ENCODE results near the gene COX8A. TPM values are rescaled to one million over a fixed set of nuclear protein-coding genes. Genes with fewer than 3 reads are reported as not detected.

Gene COX8A
- total RNA-seq, 4 donors from 2014 or later, result 317 to 650 (median 402) TPM

DNA sequence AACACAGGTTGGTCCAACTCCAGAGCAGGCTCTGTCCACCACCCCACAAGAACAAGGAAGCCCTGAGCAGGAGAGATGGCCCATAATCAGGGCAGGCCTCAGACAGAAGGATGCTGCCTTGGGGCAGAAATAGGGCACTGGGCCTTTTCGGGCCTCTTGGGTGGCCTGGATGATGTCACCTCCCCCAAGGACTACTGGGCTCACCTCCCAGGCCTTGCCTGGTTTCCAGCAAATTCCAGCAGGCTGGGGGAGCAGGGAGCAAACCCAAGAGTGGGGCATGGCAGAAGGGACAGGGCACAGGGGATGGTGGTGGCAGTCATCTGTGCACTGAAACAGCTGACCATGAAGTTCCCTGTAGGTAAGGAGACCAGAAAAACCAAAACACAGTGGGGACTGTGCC is 41.0 kb upstream of the COX8A start:
- H3K27me3 ChIP-seq, result no peaks in the 10 kb centered on the region
- WGBS, 2 donors (ENCODE audit: low coverage in 1 of 2), result no CpG with 5 or more reads among the region's 1 CpG
- no peaks in the 10 kb centered on the region for H3K36me3 ChIP-seq
- no peak for TF ChIP-seq EP300 (IDR thresholded peaks at IDR 0.05)
- TF ChIP-seq, protein P1, sequence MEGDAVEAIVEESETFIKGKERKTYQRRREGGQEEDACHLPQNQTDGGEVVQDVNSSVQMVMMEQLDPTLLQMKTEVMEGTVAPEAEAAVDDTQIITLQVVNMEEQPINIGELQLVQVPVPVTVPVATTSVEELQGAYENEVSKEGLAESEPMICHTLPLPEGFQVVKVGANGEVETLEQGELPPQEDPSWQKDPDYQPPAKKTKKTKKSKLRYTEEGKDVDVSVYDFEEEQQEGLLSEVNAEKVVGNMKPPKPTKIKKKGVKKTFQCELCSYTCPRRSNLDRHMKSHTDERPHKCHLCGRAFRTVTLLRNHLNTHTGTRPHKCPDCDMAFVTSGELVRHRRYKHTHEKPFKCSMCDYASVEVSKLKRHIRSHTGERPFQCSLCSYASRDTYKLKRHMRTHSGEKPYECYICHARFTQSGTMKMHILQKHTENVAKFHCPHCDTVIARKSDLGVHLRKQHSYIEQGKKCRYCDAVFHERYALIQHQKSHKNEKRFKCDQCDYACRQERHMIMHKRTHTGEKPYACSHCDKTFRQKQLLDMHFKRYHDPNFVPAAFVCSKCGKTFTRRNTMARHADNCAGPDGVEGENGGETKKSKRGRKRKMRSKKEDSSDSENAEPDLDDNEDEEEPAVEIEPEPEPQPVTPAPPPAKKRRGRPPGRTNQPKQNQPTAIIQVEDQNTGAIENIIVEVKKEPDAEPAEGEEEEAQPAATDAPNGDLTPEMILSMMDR (IDR thresholded peaks at IDR 0.05), result no peak
- no peak for TF ChIP-seq POLR2AphosphoS5 (IDR thresholded peaks at IDR 0.05)
- no peak for TF ChIP-seq POLR2A (IDR thresholded peaks at IDR 0.05)
- ATAC-seq, result no peak
- no peak overlapping the region for H3K27ac ChIP-seq
- H3K4me3 ChIP-seq, result no peak overlapping the region
- no peaks in the 10 kb centered on the region for H3K9me3 ChIP-seq
- peaks cover 0 to 8% (median 4%) of the 10 kb centered on the region in 3 donors for H3K4me1 ChIP-seq

DNA sequence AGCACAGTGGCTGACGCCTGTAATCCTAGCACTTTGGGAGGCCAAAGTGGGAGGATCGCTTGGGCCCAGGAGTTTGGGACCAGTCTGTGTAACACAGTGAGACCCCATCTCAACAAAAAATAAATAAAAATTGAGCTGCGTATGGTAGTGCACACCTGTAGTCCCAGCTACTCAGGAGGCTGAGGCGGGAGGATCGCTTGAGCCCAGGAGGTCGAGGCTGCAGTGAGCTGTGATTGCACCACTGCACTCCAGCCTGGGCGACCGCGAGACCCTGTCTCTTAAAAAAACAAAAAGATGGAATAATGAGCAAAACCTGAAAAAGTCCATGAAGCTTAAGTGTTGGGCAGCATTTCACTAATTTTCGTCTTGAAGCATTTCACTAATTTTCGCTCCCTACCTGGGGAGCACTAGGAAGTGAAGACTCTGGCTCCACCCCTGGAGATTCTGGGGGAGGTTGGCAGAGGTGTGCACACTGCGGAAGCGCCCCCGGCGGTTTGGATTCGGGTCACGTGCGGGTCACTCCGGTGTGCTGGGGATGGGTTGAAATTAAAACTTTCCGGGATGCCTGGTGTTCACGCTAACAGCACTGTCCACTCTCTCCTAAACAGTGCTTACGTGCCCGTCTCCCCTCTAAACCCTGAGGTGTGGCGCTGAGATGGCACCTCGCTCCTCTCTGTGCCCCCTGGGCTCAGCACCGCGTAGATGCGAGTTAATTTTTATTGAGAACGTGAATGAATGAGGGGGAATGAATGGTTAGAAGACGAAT is 36.5 kb upstream of the COX8A start:
- TF ChIP-seq POLR2A (IDR thresholded peaks at IDR 0.05) (no peak), POLR2AphosphoS5 (IDR thresholded peaks at IDR 0.05) (no peak), EP300 (IDR thresholded peaks at IDR 0.05) (no peak)
- TF ChIP-seq, protein P1 (IDR thresholded peaks at IDR 0.05), result no peak
- peak overlapping the region; percentile 37 to 71 for H3K4me3 ChIP-seq
- H3K27me3 ChIP-seq, result no peaks in the 10 kb centered on the region
- no peaks in the 10 kb centered on the region for H3K36me3 ChIP-seq
- no peak for ATAC-seq
- H3K4me1 ChIP-seq, result peaks cover 0 to 25% (median 4%) of the 10 kb centered on the region in 3 donors
- WGBS, 2 donors (ENCODE audit: low coverage in 1 of 2), result 15 to 30% methylated on average over 7 to 17 of the region's 30 CpGs
- peak overlapping the region in 3 of 4 donors; percentile 76 to 80 (median 76) for H3K27ac ChIP-seq
- no peaks in the 10 kb centered on the region for H3K9me3 ChIP-seq

DNA sequence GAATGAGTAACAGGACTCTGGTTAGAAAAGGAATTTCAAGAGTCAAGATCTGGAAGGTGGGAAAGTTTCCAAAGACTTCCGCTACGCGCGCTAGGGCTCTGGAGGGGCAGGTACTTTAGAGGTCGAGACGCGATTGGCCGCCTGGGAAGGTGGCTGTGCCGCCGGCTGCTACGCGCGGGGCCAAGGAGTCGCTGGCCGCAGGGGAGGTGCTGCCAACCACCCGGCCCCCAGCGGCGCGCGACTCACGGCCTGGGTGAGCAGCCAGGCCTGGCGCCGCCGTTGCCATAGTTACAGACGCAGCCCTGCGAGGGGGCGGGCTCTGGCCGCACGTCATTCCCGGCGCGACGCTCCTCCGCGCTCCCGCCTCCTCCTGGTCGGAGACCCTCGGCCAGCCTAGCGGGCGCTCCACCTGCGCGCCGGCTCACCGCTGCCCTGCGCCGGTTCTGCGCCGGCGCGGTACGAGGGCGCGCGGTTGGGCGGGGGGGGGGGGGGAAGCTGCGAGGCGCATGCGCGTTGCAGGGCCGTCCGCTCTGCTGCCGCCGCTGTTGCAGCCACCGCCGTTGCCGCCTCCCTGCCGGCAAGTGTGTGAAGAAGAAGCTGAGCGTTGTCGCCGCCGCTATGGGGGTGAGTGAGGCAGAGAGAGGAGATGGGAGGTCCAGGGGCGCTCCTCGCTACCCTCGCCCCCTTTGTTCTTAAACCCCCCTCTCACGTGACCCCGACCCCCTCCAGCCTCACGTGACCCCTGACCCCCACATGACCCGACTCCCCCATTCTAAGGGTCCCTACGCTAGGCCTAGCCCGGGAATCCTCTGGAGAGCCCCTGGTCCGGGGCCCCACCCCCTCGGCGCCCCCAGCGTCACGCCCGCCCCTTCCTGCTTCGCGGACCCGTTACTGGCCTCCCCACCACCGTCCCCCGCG is 35.7 kb upstream of the COX8A start, which contains the start of gene NAA40:
TSS of gene NAA40 (plus strand) at position 524 of the 918 bp plus-strand sequence. CDS start at position 619, 95 bp downstream.
- ATAC-seq, result peak; percentile 95
- WGBS, 2 donors (ENCODE audit: low coverage in 1 of 2), result 0% methylated on average over 5 to 10 of the region's 92 CpGs
- H3K4me1 ChIP-seq, result peaks cover 0 to 25% (median 4%) of the 10 kb centered on the region in 3 donors
- no peaks in the 10 kb centered on the region for H3K27me3 ChIP-seq
- peak within 1 kb of the TSS; percentile 37 to 71 for H3K4me3 ChIP-seq
- H3K9me3 ChIP-seq, result no peaks in the 10 kb centered on the region
- H3K36me3 ChIP-seq, result no peaks in the 10 kb centered on the region
- H3K27ac ChIP-seq, result peak within 1 kb of the TSS in 3 of 4 donors; percentile 76 to 80 (median 76)
- TF ChIP-seq POLR2A (IDR thresholded peaks at IDR 0.05), result no peak
- peak; percentile 51 for TF ChIP-seq POLR2AphosphoS5 (IDR thresholded peaks at IDR 0.05)
- TF ChIP-seq, protein P1 (IDR thresholded peaks at IDR 0.05), result peak in 3 of 4 experiments; percentile 17 to 42 (median 18)

DNA sequence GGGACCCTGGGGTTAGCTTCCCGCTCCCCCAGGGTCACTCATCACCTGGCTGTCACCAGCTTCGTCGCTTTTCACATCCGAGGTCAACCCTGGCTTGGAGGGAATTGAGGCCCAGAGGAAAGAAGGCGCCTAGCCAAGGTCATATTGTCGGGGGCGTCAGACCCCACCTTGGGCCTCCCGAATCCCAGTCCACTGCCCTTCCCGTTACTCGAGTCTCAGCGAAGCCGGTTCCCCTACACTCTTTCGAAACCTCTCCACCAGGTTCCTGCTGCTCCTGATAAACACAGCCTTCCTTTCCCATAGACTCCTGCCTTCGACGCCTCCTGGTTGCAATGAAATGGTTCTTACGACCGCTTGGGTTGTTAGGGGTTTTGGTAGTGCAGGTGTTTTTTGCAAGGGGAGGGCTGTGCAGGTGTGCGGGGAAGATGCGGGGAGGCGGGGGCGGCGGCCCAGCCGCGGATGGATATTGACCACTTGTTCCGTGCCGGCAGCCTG is 35.0 kb upstream of the COX8A start:
- Histone ChIP-seq H3K4me3 (peak overlapping the region; percentile 37 to 71), H3K27me3 (no peaks in the 10 kb centered on the region), H3K4me1 (peaks cover 0 to 29% (median 4%) of the 10 kb centered on the region in 3 donors), H3K27ac (peak overlapping the region in 3 of 4 donors; percentile 76 to 80 (median 76)), H3K9me3 (no peaks in the 10 kb centered on the region), H3K36me3 (no peaks in the 10 kb centered on the region)
- no peak for TF ChIP-seq POLR2AphosphoS5 (IDR thresholded peaks at IDR 0.05)
- TF ChIP-seq, protein P1 (IDR thresholded peaks at IDR 0.05), result peak in 2 of 4 experiments; percentile 13 to 21
- no peak for TF ChIP-seq EP300 (IDR thresholded peaks at IDR 0.05)
- no peak for TF ChIP-seq POLR2A (IDR thresholded peaks at IDR 0.05)
- ATAC-seq, result no peak
- WGBS, 2 donors (ENCODE audit: low coverage in 1 of 2), result 0 to 10% methylated on average over 4 to 18 of the region's 26 CpGs

All from gastroesophageal sphincter (tissue), 4 donors.